Stimulated activated CD4-positive, alpha-beta T cell treated with anti-CD3 and anti-CD28 coated beads, Interleukin-2, amount 100 ng/mL, for 48 hours (primary cell): ENCODE results near the gene KANSL3.
A peak's percentile ranks its signal among the peaks of the same experiment; 100 is the strongest.
"Not testable (repeated sequence)": the region's sequence is repeated elsewhere in the genome, so short reads cannot be mapped to it uniquely, and the experiment has no call there.

Source experiments
- DNase-seq, 2 donors: peaks; one replicate each; pipeline ENCODE4 v3.0.0-alpha.2; 2020

Gene KANSL3

DNA sequence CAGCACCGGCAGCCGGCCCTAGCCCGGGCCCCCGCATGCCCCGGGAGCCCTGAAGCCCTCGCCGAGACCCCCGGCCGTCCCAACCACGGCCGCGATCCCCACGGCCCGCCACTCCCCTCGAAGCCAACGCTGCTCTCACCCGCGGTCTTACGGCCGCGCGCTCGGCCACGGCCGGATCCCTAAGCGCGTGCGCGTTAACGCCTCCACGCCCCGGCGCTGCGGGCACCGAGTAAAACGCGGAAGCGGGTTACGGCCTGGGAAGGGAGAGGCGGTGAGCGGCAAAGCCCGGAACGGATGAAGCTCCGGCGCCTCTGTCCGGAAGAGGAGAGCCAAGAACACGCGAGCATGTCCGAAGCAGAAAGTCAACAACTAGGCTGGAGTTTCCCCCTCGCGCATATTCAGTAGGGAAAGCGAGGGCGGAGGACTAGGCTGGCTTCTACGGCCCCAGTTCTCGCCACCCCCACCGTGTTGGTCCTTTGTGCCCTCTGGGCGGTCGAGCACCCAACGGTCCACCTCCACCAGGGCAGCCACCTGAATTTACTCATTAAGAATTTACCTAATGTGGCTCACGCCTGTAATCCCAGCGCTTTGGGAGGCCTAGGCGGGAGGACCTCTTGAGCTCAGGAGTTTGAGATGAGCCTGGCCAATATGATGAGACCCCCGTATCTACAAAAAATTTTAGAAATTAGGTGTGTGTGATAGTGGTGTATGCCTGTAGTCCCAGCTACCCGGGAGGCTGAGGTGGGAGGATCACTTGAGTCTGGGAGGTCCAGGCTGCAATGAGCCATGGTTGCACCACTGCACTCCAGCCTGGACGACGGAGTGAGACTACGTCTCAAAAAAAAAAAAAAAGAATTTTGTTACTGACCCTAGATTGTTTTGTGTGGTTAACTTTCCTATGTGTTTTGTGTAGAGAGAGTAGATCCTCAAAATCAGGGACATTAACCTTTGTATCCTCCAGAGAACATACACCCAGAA, at the start of gene KANSL3:
Gene KANSL3 (minus strand): TSS at position 169 of the 978 bp plus-strand sequence. CDS start 1,177 bp downstream, outside the sequence.
- peak; percentile 88 to 90 for DNase-seq

GRCh38 chr2:96687266-96687665, 49.2 kb upstream of the KANSL3 start:
- DNase-seq, result no peak

DNA sequence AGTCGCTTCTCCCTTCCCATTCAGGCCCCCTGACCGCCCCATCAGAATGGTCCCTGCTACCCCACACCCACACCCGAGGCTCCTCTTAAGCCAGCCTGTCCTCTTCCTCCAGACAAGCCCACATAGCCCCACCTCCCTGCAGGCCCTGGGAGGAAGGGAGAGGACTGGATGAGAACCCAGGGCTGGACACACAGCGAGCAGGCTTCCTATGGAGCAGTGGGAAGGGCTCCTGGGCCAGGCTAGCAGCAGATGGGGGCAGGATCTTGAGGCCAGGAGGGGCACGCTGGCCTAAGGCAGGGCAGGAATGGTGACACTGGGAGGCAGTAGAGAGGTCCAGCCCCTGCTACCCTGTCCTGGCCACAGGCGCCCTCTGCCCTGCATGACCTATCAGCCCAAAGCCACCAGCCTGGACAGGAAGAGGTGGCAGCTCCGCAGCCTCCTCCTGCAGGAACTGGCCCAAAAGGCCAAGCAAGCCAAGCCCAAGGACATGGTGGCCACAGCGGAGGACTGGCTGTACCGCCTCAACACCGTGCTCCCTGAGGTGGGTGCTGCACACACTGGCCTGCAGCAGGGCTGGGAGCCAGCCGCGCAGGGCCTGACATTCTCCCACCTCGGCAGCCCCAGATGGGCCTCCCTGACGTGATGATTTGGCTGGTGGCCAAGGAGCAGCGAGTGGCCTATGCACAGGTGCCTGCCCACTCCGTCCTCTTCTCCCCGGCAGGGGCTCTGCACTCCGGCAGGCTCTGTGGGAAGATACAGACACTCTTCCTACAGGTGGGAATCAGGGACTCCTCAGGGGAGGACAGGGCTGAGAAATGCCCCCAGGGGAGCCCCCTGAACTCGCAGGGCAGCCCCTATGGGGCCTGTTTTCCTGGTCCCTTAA, 47.7 kb upstream of the KANSL3 start:
- DNase-seq, result no peak

DNA sequence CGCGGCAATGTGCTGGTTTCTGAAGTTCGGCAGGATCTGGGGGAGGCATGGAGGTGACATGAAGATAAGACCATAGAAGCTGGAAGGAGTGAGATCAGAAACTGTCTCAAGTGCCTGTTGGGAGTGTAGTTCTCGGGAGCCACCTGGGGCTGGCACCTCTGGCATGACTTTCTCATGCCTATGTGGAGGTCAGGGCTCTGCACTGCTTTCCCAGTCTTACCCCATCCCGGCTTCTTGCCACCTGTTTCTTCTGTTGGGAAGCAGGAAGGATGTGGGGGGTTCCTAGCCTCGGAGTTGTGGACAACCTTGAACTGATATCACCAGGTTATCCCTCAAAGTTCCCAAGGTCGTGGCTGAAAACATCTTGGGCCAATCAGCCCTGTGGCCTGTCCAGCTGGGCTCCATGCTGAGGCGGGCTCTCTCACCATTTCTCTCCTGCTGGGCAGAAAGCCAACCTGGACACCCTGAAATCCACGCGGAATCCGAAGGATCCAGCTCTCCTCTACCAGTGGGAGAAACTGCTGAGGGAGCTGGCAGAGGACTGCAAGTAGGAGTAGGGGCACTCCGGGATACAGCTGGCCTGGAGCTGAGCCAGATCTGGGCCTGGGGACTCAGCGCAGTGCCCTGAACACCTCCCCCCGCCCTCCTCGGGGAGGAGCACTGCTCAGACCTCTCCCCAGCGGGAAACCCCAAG, 46.9 kb upstream of the KANSL3 start:
- DNase-seq, result no peak

DNA sequence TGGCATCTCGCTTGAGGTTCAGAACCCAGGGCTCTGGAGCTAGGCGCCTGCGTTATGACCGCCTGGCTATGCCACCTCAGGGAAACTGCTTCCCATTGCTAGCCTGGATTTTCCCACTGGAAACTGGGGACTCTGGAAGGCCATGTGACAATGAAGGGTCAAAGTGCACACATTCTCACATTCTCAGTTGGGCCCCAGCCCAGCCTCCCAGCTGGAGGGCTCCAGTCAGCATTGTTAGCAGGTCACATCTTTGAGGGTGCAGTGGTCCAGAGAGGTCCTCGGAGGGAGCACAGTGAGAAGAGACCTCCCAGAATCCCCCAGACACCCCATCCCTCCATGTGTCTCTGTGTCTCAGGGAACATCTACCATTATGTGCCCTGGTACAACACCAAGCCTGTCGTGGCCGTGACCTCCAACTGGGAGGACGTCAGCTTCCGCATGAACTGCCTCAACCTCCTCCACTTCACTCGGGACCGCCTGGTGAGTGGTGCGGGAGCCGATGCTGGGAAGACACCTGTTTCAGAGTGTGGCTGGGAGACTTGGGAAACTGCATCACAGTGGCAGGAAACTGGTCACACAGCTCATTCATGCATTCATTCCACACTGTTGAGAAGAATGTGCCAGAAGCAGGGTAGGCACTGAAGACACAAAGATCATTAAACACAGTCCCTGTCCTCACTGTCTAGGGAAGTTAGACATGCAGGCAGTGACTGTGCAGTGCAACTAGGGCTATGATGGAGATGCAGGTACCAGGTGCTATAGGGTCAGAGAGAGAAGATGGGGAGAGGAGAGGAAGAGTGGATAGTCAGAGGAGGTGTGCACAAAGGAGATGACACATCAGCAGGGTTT, 46.1 kb upstream of the KANSL3 start:
- no peak for DNase-seq

GRCh38 chr2:96683307-96683706, 45.2 kb upstream of the KANSL3 start:
- DNase-seq, result no peak

- no peak for DNase-seq
These were observed 43.4 kb upstream of the KANSL3 start for GRCh38 chr2:96681540-96681939.

DNA sequence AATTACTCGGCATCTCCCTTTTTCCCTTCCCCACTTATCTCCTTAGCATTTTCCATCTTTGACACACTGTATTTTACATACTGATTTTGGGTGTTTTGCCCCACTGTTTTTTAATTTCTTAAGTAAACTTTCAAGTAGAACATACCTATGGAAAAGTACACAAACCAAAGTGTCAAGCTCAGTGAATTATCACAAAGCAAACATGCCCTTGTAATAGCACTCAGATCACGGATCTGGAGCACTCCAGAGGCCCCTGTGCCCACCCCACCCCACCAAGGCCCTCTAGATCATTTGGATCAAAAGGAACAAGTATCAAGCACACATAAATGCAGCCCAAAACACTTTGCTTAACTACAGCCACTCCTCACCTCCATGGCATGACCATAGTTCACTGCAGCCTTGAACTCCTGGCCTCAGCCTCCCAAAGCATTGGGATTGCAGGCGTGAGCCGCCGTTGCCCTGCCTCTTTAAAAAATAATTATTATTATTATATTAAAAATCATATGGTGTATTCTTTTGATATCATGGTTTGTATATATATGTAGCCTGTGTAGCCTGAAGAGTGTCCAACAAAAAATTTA, 42.5 kb upstream of the KANSL3 start:
- DNase-seq, result no peak

- no peak for DNase-seq
These were observed 41.7 kb upstream of the KANSL3 start for GRCh38 chr2:96679848-96680247.

DNA sequence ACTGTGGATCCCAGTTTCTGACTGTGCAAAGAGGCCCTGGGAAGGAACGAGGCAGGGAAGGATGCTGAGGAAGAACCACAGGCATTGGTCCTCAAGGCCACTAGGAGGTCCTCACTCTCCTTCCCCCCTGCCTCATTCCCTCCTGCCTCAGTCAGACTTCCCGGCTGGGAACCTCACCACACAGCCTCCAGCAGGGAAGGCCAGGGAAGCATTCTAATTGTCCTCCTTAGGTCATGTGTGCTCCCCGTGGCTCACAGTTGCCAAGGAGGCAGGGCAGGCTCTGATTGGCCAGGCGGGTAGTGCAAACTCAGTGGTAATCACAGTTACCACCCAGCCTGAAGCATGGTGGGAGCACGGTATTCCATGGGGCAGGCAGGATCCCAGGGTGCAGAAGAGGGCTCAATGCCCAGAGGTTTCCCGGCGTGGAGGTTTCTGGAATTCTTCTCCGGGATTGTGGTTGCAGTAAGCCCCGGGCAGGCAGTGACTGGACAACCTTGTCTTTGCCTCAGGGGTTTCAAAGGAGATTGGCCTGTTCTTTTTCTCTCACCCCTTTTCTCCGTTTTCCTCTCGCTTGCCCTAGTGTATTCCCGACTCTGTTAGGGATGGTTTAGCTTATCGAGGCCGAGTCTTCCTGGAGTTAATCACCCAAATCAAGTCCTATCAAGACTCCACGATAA, 31.6 kb upstream of the KANSL3 start:
- no peak for DNase-seq

DNA sequence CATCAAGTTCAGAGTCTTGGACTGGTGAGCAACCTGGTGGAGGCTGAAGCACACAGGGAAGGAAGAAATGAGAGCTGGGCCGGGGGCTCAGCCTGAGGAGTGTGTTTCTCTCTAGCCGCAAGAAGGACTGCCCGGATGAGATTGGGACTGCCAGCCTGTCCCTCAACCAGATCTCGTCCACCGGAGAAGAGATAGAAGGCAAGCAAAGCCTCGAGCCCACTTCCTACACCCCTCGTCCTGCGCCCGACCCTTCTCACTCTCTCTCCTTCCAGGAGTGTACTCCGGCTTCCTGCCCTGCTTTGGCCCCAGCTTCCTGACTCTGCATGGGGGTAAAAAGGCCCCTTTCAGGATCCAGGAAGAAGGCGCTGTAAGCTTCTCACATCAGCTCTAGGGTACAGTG, 30.7 kb upstream of the KANSL3 start:
- no peak for DNase-seq

DNA sequence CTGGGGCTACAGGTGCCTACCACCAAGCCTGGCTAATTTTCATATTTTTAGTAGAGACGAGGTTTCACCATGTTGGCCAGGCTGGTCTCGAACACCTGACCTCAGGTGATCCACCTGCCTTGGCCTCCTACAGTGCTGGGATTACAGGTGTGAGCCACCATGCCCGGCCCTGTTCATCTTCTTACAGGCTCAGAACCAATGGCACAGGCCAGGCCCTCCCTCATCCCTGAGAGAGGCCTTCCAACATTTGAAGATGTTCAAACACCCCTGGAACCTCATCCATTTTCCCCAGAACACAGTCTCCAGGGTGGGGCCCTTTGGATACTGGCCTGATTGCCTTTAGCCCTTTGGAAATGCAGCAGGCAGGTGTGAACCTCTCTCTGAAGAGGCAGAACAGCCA, 27.6 kb upstream of the KANSL3 start:
- not testable (repeated sequence) for DNase-seq

GRCh38 chr2:96665083-96665569, 27.0 kb upstream of the KANSL3 start:
- DNase-seq, result no peak

- no peak for DNase-seq
These were observed 26.3 kb upstream of the KANSL3 start for GRCh38 chr2:96664366-96664925.

DNA sequence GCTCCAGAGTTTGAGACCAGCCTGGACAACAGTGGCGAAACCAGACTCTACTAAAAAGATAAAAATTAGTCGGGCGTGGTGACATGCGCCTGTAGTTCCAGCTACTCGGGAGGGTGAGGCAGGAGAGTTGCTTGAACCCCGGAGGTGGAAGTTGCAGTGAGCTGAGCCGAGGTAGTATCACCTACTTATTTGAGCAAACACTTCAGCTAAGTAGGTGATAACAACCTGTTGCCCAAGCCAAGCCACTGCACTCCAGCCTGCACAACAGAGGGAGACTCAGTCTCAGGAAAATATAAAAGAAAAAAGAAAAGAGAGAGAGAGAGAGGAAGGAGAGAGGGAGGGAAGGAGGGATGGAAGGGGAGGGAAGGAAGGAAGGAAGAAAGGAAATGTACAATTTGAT, 25.7 kb upstream of the KANSL3 start:
- DNase-seq, result no peak

DNA sequence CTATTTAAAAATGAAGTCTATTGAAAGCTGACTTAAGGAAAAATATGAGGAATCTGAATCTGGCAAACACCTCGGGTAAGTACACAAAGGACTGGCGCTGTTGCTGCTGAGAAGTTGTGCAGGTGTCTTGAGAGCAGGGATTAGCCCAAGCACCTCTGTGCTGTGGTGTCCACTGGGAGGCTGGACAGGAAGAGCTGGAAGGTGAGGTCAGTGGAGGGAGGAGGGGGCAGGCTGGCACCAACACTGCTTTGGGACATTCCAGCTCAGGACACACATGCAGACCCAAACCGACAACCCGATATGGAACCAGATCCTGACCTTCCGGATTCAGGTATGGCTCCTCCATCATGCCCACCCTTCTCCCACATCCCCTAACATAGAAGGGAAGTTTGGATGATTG, 25.1 kb upstream of the KANSL3 start:
- no peak for DNase-seq

DNA sequence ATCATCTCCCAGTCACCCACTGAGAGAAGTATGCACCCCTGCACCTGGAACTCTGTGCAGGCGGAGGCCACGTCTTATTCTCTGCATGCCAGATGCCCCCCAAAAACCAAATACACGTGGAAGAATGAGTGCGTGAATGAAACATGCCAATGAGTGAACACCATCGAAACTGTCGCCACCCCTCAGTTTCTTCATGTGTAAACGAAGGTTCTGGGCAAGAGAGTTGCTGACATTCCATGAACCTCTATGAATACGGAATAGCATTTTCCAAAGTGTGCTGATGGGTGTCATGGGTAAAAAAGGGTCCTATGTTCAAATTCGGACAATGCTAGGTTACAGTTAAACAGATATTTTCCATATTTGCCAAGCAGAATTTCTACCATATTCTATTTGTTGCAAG, 24.2 kb upstream of the KANSL3 start:
- DNase-seq, result no peak

GRCh38 chr2:96661324-96661723, 23.2 kb upstream of the KANSL3 start:
- DNase-seq, result no peak

- no peak for DNase-seq
These were observed 18.4 kb upstream of the KANSL3 start for GRCh38 chr2:96656540-96656939.

DNA sequence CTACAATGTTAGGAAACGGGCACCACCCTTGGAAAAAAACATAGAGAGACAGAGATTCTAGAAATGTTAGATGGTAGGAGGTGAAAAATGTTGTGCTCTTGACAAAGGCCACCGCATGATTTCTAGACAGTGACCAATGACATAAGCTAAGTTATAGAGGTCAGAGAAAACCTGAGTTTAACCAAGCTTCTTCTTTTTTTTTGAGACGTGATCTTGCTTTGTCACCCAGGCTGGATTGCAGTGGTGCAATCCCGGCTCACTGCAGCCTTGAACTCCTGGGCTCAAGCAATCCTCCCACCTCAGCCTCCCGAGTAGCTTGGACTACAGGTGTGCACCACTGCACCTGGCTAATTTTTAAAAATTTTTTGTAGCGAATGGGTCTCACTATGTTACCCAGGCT, 17.4 kb upstream of the KANSL3 start:
- DNase-seq, result no peak

GRCh38 chr2:96654791-96655190, 16.7 kb upstream of the KANSL3 start:
- DNase-seq, result not testable (repeated sequence)
